Endometrial microvascular endothelial cells (primary cell): ENCODE data around the gene HDAC1. TPM values are rescaled to one million over a fixed set of nuclear protein-coding genes. Genes with fewer than 3 reads are reported as not detected.
"Not testable (repeated sequence)": the region's sequence is repeated elsewhere in the genome, so short reads cannot be mapped to it uniquely, and the experiment has no call there.

ENCODE experiments used
- in situ Hi-C: cut with HindIII; loops from 2 replicates; pipeline ENCODE4 v1.10.0; 2017; ENCODE audit warnings: low sequenced_read_pairs, low pct_unique_long_range_greater_than_20kb; ENCODE audit errors: inconsistent ontology term
- total RNA-seq: library from RNA; depleted of rRNA; stranded (reverse); fragments of >200 nt; gene quantifications from one replicate; pipeline ENCODE4 v1.2.3, GENCODE V29; 2015; ENCODE audit errors: inconsistent ontology term

Gene HDAC1
- total RNA-seq, 1 donor from 2014 or later: 173 TPM

DNA sequence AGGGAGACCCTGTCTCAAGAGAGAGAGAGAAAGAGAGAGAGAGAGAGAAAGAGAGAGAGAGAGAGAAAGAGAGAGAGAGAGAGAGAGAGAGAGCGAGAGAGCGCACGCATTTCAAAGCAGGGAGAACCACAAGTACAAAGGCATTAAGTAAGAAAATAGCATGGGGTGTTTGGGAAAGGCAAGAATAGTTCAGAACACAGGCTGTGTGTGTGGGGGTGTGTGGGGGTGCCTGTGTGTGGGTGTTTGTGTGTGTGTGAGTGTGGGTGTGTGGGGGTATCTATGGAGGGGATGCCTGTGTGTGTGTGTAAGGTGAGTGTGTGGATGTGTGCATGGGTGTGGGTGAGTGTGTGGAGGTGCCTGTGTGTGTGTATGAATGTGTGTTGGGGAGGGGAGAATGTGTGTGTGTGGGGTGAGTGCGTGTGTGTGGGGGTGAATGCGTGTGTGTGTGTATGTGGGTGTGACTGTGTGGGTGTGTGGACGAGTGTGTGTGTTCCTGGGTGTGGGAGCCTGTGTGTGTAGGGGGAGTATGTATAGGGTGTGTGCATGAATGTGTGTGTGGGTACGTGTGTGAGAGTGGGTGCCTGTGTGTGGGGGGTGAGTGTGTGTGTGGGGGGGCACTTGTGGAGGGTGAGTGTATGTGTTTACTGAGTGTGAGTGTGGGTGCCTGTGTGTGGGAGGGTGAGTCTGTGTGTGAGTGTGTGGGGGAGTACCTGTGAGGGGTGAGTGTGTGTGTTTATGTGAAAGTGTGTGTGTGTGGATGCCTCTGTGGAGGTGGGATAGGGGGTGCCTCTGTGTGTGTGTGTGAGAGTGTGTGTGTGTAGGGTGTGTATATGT is 19.1 kb upstream of the HDAC1 start:
- in situ Hi-C loops: no loop called here

DNA sequence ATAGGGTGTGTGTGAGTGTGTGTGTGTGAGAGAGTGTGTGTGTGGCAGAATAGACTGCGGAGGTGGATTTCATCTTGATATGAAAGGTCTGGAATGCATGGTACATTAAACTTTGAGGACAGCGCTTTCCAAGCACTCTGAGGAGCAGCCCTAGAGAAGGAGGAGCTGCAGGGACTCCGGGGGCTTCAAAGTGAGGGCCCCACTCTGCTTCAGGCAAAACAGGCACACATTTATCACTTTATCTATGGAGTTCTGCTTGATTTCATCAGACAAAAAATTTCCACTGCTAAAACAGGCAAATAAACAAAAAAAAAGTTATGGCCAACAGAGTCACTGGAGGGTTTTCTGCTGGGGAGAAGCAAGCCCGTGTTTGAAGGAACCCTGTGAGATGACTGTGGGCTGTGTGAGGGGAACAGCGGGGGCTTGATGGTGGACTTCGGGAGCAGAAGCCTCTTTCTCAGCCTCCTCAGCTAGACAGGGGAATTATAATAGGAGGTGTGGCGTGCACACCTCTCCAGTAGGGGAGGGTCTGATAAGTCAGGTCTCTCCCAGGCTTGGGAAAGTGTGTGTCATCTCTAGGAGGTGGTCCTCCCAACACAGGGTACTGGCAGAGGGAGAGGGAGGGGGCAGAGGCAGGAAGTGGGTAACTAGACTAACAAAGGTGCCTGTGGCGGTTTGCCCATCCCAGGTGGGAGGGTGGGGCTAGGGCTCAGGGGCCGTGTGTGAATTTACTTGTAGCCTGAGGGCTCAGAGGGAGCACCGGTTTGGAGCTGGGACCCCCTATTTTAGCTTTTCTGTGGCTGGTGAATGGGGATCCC is 18.3 kb upstream of the HDAC1 start:
- in situ Hi-C loops: no loop called here

GRCh38 chr1:32274646-32275340 is 17.1 kb upstream of the HDAC1 start:
- in situ Hi-C loops: no loop called here

GRCh38 chr1:32275424-32275823 is 16.5 kb upstream of the HDAC1 start:
- in situ Hi-C loops: no loop called here

GRCh38 chr1:32276032-32276782 is 15.7 kb upstream of the HDAC1 start:
- in situ Hi-C loops: no loop called here

DNA sequence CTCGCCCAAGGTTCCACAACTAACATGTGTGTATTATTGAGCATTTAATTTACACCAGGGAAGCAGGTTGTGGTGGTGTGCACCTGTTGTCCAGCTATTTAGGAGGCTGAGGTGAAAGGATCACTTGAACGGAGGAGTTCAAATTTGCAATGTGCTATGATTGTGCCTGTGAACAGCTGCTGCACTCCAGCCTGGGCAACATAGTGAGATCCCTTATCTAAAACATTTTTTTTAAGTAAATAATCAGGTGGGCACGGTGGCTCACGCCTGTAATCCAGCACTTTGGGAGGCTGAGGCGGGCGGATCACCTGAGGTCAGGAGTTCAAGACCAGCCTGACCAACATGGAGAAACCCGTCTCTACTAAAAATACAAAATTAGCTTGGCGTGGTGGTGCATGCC is 7.1 kb upstream of the HDAC1 start:
- in situ Hi-C loops: not testable (repeated sequence)

DNA sequence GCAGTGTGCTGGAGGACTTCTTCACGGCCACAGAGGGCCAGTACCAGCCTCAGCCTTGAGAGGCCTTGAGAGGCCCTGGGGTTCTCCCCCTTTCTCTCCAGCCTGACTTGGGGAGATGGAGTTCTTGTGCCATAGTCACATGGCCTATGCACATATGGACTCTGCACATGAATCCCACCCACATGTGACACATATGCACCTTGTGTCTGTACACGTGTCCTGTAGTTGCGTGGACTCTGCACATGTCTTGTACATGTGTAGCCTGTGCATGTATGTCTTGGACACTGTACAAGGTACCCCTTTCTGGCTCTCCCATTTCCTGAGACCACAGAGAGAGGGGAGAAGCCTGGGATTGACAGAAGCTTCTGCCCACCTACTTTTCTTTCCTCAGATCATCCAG is 6.2 kb upstream of the HDAC1 start:
- in situ Hi-C loops: no loop called here

DNA sequence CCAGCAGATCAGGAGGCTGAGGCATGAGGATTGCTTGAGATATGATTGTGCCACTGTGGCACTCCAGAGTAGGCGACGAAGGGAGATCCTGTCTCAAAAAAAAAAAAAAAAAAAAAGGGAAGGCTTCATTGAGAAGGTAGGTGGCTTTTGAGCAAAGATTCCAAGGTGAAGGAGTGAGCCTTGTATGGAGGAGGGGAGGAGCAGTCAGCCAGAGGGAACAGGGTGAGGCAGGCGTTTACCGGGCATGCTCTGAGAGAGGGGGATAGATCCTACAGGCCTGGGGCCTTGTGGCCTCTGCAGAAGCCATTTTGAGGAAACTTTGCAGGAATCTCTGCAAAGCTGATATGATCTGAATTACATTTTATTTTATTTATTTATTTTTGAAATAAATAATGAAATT is 5.1 kb upstream of the HDAC1 start:
- in situ Hi-C loops: no loop called here

- in situ Hi-C loops: no loop called here
These were observed 2.6 kb upstream of the HDAC1 start for GRCh38 chr1:32289256-32289655.

- in situ Hi-C loops: no loop called here
These were observed 657 bp upstream of the HDAC1 start for GRCh38 chr1:32291145-32291707.

- in situ Hi-C loops: not testable (repeated sequence)
These were observed 6.3 kb downstream of the HDAC1 start for GRCh38 chr1:32298211-32298610.

DNA sequence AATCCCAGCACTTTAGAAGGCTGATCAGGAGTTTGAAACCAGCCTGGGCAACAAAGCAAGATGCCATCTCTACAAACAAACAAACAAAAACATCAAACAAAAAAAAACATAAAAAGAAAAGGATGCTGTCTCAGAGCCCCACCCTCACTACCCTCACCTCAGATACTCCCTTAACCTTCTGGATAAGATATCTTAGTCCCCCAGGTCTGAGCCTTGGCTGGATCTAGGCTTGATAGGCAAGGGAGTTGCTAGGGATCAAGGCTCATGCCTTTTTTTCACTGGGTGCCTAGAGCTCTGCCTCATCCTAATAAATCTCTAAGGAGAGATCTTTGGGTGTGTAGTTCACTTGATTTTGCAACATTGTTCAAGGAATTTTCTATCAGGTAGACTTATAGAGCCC is 7.4 kb downstream of the HDAC1 start:
- in situ Hi-C loops: no loop called here

DNA sequence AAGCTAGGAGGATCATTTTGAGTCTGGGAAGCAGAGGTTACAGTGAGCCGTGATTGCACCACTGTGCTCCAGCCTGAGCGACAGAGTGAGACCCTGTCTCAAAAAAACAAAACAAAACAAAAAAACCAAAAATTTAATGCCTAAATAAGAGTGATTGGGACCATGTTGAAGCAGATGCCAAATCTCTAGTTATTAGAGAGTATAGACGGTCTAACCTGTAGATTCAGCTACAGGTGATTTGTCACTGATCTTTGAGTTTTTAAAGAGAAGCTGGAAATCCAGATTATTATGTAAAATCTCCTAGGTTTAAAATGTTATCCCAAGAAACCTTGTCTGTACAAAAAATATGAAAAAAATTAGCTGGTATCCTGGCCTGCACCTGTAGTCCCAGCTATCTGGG is 11.5 kb downstream of the HDAC1 start:
- in situ Hi-C loops: no loop called here

DNA sequence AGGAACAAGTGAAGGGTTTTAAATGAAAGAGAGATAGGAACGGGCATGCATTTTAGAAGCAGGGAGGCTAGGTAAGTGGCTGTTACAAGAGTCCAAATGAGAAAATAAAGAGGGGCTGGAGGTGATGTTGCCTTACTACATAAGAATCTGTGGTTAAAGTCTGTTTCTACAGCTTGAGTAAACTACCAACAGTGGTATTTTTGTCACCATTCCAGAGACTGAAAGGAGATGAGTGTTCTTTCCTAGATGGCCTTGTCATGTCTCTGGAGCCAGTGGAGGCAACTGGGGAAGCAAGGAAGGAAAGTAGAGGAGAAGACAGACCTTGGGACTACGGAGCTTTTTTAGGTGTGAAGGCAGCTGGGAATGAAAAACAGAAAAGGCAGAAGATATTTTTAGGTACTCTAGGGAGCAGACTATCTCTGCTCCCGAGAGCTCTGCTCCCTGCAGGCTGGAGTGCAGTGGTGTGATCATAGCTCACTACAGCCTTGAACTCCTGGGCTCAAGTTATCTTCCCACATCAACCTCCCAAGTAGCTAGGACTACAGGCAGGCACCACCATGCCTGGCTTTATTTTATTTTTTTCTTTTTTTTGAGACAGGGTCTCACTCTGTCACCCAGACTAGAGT is 12.2 kb downstream of the HDAC1 start:
- in situ Hi-C loops: no loop called here

DNA sequence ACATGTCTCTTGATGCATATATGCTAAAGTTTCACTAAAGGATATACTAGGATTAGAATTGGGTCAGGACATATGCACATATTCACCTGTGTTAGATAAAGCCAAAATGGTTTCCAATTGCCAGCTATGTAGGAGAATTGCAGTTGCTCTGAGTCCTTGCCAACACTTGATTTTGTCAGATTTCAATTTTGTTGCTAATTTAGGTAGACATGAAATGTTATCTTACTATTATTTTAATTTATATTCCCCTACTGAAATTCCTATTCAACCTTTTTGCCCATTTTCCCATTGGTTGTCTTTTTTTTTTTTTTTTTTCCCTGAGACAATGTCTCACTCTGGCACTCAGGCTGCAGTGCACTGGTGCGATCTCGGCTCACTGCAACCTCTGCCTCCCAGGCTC is 13.4 kb downstream of the HDAC1 start:
- in situ Hi-C loops: no loop called here

- in situ Hi-C loops: no loop called here
These were observed 15.4 kb downstream of the HDAC1 start for GRCh38 chr1:32307324-32307723.

- in situ Hi-C loops: no loop called here
These were observed 18.1 kb downstream of the HDAC1 start for GRCh38 chr1:32309960-32310359.

DNA sequence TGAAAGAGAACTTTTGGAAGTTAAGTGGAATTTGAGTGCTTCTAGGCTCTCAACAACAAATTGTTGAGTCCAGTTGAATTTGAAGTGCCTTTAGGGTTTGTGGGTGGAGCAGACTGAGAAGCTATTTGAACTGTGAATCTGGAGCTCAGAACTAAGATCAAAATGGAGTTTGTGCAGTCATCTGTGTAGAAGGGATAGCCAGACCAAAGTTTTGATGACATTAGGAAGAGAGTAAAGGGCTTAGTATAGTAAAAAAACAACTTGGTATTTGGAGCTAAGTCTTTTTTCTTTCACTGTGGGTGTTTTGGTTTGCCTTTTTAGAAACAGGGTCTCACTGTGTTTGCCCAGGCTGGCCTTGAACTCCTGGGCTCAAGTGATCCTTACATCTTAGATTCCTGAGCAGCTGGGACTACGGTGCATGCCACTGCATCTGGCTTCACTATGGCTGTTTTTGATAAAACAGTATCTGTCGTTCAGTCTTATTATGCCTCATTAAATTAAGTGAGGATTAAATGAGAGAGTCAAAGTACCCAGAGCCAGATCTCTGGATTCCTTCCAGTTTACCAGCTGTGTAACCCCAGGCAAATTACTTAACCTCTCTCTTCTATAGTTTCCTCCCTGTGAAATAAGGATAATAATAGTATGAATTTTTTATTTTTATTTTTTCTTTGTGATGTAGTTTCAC is 20.0 kb downstream of the HDAC1 start:
- in situ Hi-C loops: no loop called here
